ENCODE data around the gene PGBD4.

PGBD4 gene

DNA sequence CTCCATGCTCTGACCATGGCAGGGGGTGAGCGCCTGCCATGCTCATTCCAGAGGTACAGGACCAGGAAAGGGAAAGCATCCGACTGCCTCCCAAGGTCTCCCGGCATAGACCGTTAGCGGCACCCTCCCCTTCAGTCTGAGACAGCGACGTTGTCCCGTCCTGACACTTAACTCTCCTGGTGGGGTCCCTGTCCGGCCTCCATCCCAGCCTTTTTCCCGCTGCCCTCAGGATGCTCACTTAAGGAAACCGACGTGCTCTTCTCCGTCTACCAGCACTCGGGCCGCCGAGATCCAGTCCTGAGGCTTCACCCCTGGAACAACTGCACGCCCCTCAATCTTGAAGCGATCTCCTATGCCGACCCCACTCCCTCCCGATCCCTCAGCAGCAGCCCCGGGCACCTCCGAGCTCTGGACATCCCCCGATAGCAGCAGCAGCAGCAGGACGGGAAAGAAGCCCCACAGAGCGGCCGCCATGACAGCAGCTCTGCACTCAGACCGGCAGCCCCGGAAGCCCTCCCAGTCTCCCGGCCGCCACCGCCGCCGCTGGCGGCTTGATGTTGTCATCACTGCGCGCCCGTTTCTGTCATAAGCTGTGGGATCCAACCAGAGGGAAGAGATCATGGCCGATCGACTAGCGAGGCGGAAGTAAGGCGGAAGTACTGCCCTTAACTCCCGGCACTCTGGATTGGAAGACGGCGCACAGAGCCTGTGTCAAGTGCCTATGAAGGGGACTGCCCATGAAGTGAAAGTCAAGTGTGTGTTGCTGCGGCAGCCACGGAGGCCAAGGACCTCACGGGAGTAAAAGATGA, at the start of gene PGBD4, which contains the start of gene EMC7:
TSS of gene PGBD4 (plus strand) at position 718 of the 809 bp plus-strand sequence. CDS start 449 bp downstream, outside the sequence.
TSS of gene EMC7 (minus strand) at position 497 of the 809 bp plus-strand sequence. CDS start at position 474, 23 bp downstream.
- DNase-seq = peak; percentile 70 to 99 (median 96)

DNA sequence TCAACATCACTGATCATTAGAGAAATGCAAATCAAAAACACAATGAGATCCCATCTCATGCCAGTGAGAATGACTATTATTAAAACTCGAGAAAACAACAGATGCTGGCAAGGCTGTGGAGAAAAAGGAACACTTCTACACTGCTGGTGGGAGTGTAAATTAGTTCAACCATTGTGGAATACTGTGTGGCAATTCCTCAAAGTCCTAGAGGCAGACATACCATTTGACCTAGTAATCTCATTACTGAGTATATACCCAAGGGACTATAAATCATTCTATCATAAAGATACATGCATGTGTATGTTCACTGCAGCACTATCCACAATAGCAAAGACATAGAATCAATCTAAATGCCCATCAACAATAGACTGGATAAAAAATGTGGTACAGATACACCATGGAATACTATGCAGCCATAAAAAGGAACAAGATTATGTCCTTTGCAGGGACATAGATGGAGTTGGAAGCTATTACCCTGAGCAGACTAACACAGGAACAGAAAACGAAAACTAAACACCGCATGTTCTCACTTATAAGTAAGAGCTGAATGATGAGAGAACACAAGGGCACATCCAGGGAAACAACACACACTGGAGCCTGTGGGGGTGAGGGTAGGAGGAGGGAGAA, 47.7 kb upstream of the PGBD4 start:
- no peak for DNase-seq

DNA sequence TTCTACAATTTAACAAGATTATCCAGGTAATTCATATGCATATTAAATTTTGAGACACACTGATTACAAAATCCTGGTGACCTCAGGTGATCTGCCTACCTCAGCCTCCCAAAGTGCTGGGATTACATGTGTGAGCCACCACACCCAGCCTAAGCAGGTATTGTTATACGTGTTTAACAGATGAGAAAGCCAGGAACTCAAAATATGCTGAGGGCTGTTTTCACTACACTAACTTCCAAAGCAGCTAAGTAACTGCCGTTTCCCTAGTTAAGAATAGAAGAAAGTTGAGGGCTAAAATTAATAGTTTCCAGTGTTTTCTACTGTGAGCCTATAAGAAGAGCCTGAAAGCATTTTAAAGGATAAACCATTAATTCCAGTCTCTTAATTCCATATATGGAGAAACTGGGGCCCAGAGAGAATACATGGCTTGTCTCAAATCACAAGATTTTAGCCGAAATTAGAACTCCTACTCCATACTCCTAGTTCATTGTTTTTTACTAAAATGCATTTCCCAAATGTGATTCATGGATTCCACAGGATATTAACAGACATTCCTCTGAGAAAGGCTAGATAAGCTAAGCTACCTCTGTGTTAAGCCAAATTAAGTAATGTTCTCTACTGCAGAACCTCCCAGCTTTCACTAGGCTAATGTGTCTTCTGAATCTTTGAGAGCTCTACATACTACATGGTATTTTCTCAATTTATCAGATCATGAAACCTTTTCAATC, 45.9 kb upstream of the PGBD4 start:
- DNase-seq = no peak

DNA sequence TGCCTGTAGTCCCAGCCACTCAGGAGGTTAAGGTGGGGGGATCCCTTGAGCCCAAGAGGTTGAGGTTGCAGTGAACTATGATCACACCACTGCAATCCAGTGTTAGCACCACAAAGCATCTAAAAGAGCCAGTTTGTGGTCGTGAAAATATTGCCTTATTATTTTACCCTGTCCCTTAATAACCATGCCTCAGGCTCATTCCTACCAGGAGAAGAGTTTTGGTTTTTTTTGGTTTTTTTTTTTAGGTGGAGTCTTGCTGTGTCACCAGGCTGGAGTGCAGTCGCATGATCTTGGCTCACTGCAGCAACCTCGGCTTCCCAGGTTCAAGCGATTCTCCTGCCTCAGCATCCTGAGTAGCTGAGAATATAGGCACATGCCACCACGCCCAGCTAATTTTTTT, 45.0 kb upstream of the PGBD4 start:
- no peak for DNase-seq

GRCh38 chr15:34059476-34059875, 42.4 kb upstream of the PGBD4 start:
- DNase-seq = peak in 1 of 56 donors; percentile 7

DNA sequence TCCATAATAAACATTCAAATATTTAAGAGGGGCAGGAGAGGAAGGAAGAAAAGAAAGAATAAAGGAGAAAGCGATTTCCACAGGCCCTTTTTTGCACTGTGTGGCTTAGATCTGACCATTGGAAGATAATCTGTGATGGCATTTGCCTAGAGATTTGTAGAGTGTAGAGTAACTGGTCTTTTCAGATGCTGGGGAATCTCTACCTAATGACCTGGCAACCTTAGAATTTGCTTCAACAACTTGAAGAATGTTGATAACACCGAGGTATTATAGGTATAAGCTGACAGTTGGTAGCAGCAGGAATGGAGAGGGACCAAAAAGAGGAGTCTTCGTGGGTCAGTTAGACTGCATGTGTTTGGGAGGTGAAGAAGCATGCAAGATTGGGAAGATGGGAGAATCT, 41.9 kb upstream of the PGBD4 start:
- DNase-seq = no peak

- no peak for DNase-seq
Measured at GRCh38 chr15:34064438-34064837, 37.4 kb upstream of the PGBD4 start.

GRCh38 chr15:34065261-34065660, 36.6 kb upstream of the PGBD4 start:
- DNase-seq = no peak

DNA sequence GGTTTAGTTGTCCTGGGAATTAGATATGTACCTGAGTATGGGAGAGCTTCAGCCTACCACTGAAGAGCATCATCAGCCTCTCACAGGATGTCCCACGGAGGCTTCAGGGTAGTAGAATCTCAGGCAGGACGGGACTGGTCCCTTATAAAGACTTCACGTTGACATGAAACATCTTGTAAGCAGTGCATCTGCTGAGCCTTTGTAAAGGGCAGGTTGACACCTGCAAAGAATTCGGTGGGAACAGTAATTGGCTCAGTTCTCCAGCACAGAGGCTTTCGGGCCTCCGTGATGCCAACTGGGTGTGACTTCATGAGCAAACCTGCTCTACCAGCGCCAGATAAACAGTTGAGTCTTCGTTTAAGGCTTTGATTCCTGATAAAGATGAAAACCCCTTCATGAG, 35.9 kb upstream of the PGBD4 start:
- DNase-seq = no peak

GRCh38 chr15:34070003-34070402, 31.9 kb upstream of the PGBD4 start:
- no peak for DNase-seq

- DNase-seq = no peak
Measured at GRCh38 chr15:34076785-34077184, 25.1 kb upstream of the PGBD4 start.

GRCh38 chr15:34078900-34079299, 23.0 kb upstream of the PGBD4 start:
- DNase-seq = no peak

- DNase-seq = no peak
Measured at GRCh38 chr15:34079904-34080303, 22.0 kb upstream of the PGBD4 start.

- peak in 14 of 56 donors; percentile 0 to 43 (median 6) for DNase-seq
Measured at GRCh38 chr15:34084086-34084485, 17.8 kb upstream of the PGBD4 start.

DNA sequence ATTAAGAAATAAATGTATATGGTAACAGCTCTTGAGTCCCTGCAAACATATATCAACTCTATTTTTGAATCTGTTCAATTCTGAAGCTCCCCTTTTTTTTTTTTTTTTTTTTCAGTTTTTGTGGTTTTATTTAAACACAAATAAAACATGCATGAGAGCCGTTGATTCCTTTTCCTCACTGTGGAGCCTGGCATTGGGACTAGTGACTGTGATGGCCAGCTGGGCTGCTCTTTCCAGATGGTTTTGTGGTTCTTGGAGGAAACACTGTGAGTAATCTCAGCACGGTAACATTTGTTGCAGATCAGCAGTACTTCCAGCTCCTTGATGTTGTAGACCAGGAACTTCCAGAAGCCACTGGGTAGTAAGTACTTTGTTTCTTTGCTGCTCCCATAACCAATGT, 16.1 kb upstream of the PGBD4 start:
- no peak for DNase-seq

- DNase-seq = no peak
Measured at GRCh38 chr15:34099914-34100313, 2.0 kb upstream of the PGBD4 start.

GRCh38 chr15:34102175-34102925, 467 bp downstream of the PGBD4 start:
- no peak for DNase-seq

GRCh38 chr15:34106423-34106822, 4.5 kb downstream of the PGBD4 start:
- DNase-seq = no peak

DNA sequence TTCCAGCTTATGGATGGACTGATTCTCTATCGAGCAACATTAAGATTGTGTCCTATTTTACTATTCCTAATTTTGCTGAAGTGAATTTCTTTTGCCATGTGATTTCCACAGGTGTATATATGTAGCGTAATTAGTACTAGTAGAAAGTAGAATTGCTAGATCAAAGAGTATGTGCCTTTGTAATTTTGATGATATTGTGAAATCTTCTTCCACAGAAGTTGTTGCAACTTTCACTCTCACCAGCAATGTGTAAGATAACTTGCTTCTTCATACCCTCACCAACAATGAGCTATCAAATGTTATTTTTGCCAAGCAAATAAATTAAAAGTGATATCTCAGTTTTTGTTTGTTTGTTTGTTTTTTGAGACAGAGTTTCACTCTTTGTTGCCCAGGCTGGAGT, 5.4 kb downstream of the PGBD4 start:
- DNase-seq = no peak

DNA sequence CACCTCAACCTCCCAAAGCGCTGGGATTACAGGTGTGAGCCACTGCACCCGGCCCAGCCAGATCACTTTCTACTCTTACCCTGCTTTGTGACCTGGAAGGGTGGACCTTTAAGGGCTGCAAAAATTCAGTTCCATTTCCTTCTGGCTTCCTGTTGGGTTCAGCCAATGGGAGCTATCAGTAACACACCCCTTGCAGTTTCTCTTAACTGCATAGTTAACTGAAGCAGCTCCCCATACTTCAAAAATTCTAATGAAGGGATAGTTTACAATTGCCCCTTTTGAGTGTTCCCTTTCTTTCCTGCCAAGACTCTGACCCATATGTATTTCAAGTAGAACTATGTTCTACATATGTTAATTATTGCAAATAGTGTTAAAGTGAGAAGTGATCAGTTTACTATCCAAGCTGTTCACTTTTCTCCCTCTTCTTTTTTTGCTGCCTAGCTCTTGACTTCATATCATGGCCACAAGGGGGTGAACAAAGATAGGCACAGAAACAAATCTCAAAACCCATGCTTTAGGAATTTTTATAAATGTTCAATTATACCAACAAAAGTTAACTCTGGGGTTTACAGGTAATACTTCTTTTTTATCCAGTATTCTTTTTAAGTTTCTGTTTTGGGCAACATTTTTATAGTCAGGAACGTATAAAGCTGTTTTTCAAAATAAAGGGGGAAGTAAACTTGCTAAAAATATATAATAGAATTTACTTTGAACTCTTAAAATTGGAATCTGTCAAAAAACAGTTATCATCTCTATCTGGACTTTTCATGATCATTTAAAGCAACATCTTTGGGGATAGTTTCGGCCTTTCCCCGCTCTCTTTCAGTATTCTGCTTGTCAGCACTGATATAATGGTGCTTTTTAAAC, 8.1 kb downstream of the PGBD4 start:
- no peak for DNase-seq

Data from amygdala (tissue), 56 donors.